CD4-positive, alpha-beta T cell treated with Interferon alpha-2 for 1 hour (primary cell): ENCODE measurements around the gene SCN4B.

Experiments
- DNase-seq, 2 donors: peaks; one replicate each; pipeline ENCODE4 v3.0.0-alpha.2; 2020 to 2022

The SCN4B gene

GRCh38 chr11:118149493-118149892, 3.1 kb downstream of the SCN4B start:
- DNase-seq = no peak

- DNase-seq = no peak
These were observed 3.8 kb downstream of the SCN4B start for GRCh38 chr11:118148856-118149255.

GRCh38 chr11:118148240-118148639, 4.4 kb downstream of the SCN4B start:
- no peak for DNase-seq

GRCh38 chr11:118147502-118147901, 5.1 kb downstream of the SCN4B start:
- DNase-seq = no peak

- no peak for DNase-seq
These were observed 6.1 kb downstream of the SCN4B start for GRCh38 chr11:118146554-118146953.

- peak; percentile 82 to 90 for DNase-seq
These were observed 7.1 kb downstream of the SCN4B start for GRCh38 chr11:118145285-118146227.

GRCh38 chr11:118144301-118145268, 8.0 kb downstream of the SCN4B start:
- DNase-seq = no peak

GRCh38 chr11:118143661-118144185, 8.9 kb downstream of the SCN4B start:
- DNase-seq = no peak

GRCh38 chr11:118142809-118143208, 9.8 kb downstream of the SCN4B start:
- DNase-seq = peak; percentile 17 to 64

- peak in 1 of 2 donors; percentile 26 for DNase-seq
These were observed 10.5 kb downstream of the SCN4B start for GRCh38 chr11:118142081-118142480.

- no peak for DNase-seq
These were observed 13.0 kb downstream of the SCN4B start for GRCh38 chr11:118139578-118139977.

- no peak for DNase-seq
These were observed 13.7 kb downstream of the SCN4B start for GRCh38 chr11:118138839-118139420.

- DNase-seq = no peak
These were observed 15.8 kb downstream of the SCN4B start for GRCh38 chr11:118136801-118137200.

- no peak for DNase-seq
These were observed 16.3 kb downstream of the SCN4B start for GRCh38 chr11:118136341-118136740.

- no peak for DNase-seq
These were observed 16.8 kb downstream of the SCN4B start for GRCh38 chr11:118135796-118136165.

- DNase-seq = no peak
These were observed 17.4 kb downstream of the SCN4B start for GRCh38 chr11:118135051-118135795.

- DNase-seq = no peak
These were observed 18.8 kb downstream of the SCN4B start for GRCh38 chr11:118133816-118134215.

- DNase-seq = no peak
These were observed 20.1 kb downstream of the SCN4B start for GRCh38 chr11:118132385-118133151.

- DNase-seq = no peak
These were observed 23.0 kb downstream of the SCN4B start for GRCh38 chr11:118129471-118130172.

GRCh38 chr11:118128721-118129470, 23.7 kb downstream of the SCN4B start:
- DNase-seq = no peak
